Body of pancreas (tissue), 4 donors: Measurements from ENCODE around the gene CCM2. TPM values are rescaled to one million over a fixed set of nuclear protein-coding genes. Genes with fewer than 3 reads are reported as not detected.

Source experiments
- ATAC-seq: fragments of 150-250 bp; one replicate; pipeline ENCODE4 v1.9.1; 2016
- DNase-seq, 4 donors: peaks; one replicate each; pipeline ENCODE4 v3.0.0-alpha.2; 2019
- H3K27ac ChIP-seq, 4 donors: fragments of 200-600 bp; sonication (generic); 1 replicate in 3 of 4; 2 replicates in 1 of 4; pipeline versions ENCODE4 v1.5.1 to v1.6.1; 2016 to 2019; ENCODE audit warnings: mild to moderate bottlenecking in 1 of 4, mixed read lengths in 1 of 4, moderate library complexity in 1 of 4
- H3K27me3 ChIP-seq, 2 donors: fragments of 200-600 bp; sonication (generic); one replicate each; pipeline ENCODE4 v1.6.0; 2016; ENCODE audit warnings: mild to moderate bottlenecking in 1 of 2
- H3K36me3 ChIP-seq, 2 donors: fragments of 200-600 bp; sonication (generic); replicated peaks in 1 of 2; 2 replicates each; pipeline ENCODE4 v1.5.1; 2016; ENCODE audit warnings: low read depth in 2 of 2; ENCODE audit not compliant: insufficient read depth in 1 of 2
- H3K4me1 ChIP-seq: fragments of 200-600 bp; sonication (generic); one replicate; pipeline ENCODE4 v1.6.0; 2016
- H3K4me3 ChIP-seq, 2 donors: fragments of 200-600 bp; sonication (generic); 1 replicate in 1 of 2; 2 replicates in 1 of 2; pipeline ENCODE4 v1.5.1; 2016 to 2019
- H3K9me3 ChIP-seq, 3 donors: fragments of 200-600 bp; sonication (generic); 1 replicate in 2 of 3; 2 replicates in 1 of 3; pipeline ENCODE4 v1.5.1; 2016
- CTCF ChIP-seq, 7 experiments: fragments of 450-650 bp in 4 of 7; fragments of 200-600 bp in 3 of 7; sonication (generic) in 3 of 7; IDR thresholded peaks; one replicate each; pipeline ENCODE4 v1.5.1; 2016 to 2019; ENCODE audit warnings: antibody characterized with exemption in 7 of 7
- POLR2A ChIP-seq, 3 donors: fragments of 450-650 bp; IDR thresholded peaks; one replicate each; pipeline ENCODE4 v1.6.1; 2016; ENCODE audit warnings: antibody characterized with exemption in 3 of 3, mild to moderate bottlenecking in 2 of 3
- WGBS, 2 donors: methylation state at CpG; one replicate each; pipeline ENCODE4 v1.1.5; 2017; 5-methylcytosine and 5-hydroxymethylcytosine counted together
- intact Hi-C: fragments of 100-400 bp; cut with DNase I; formaldehyde crosslinking; loops from one replicate; pipeline ENCODE4 v1.15.1; 2023
- total RNA-seq, 2 donors: library from RNA; depleted of rRNA; stranded (reverse); fragments of >200 nt; gene quantifications; one replicate each; pipeline ENCODE4 v1.1.0, GENCODE V29; 2016

CCM2 gene
- total RNA-seq, 2 donors from 2014 or later = 19.4 to 22.3 TPM

- intact Hi-C loops = no loop called here
- TF ChIP-seq POLR2A (IDR thresholded peaks at IDR 0.05) (no peak), CTCF (IDR thresholded peaks at IDR 0.05) (no peak)
- Histone ChIP-seq H3K36me3 (no peaks in the 10 kb centered on the region), H3K27me3 (no peaks in the 10 kb centered on the region), H3K4me1 (peaks cover 16% of the 10 kb centered on the region), H3K9me3 (no peaks in the 10 kb centered on the region), H3K27ac (no peak overlapping the region), H3K4me3 (no peak overlapping the region)
- DNase-seq = no peak
- no peak for ATAC-seq
- 72 to 80% methylated on average over 5 of the region's 5 CpGs for WGBS, 2 donors
Observed at GRCh38 chr7:44994877-44995554, 5.0 kb upstream of the CCM2 start.

- Histone ChIP-seq H3K27ac (no peak overlapping the region), H3K27me3 (no peaks in the 10 kb centered on the region), H3K4me1 (peaks cover 8% of the 10 kb centered on the region), H3K9me3 (no peaks in the 10 kb centered on the region), H3K36me3 (no peaks in the 10 kb centered on the region), H3K4me3 (no peak overlapping the region)
- WGBS, 2 donors = 89 to 95% methylated on average over 8 of the region's 8 CpGs
- DNase-seq = no peak
- TF ChIP-seq POLR2A (IDR thresholded peaks at IDR 0.05) (no peak), CTCF (IDR thresholded peaks at IDR 0.05) (no peak)
- intact Hi-C loops = no loop called here
- ATAC-seq = no peak
Observed at GRCh38 chr7:44995555-44996493, 4.2 kb upstream of the CCM2 start.

- WGBS, 2 donors = 90 to 91% methylated on average over 4 of the region's 4 CpGs
- intact Hi-C loops = no loop called here
- H3K36me3 ChIP-seq = no peaks in the 10 kb centered on the region
- H3K27ac ChIP-seq = peak overlapping the region in 3 of 4 donors; percentile 38 to 92 (median 89)
- DNase-seq (no peak), ATAC-seq (no peak)
- no peaks in the 10 kb centered on the region for H3K27me3 ChIP-seq
- no peaks in the 10 kb centered on the region for H3K9me3 ChIP-seq
- no peak overlapping the region for H3K4me3 ChIP-seq
- peaks cover 20% of the 10 kb centered on the region for H3K4me1 ChIP-seq
- no peak for TF ChIP-seq CTCF (IDR thresholded peaks at IDR 0.05)
- TF ChIP-seq POLR2A (IDR thresholded peaks at IDR 0.05) = no peak
Observed at GRCh38 chr7:44998153-44998871, 1.7 kb upstream of the CCM2 start.

GRCh38 chr7:44999245-45000092 lies 532 bp upstream of the CCM2 start:
- peaks cover 20% of the 10 kb centered on the region for H3K4me1 ChIP-seq
- peak; percentile 93 for ATAC-seq
- intact Hi-C loops = loop anchor here (10.0 kb wide), 1 partner anchor 105 kb away; no protein-coding TSS in a partner anchor
- H3K4me3 ChIP-seq = peak overlapping the region in 1 of 2 donors; percentile 26
- H3K27me3 ChIP-seq = no peaks in the 10 kb centered on the region
- H3K27ac ChIP-seq = peak overlapping the region; percentile 38 to 92 (median 84)
- DNase-seq = peak; percentile 100
- 0 to 1% methylated on average over 34 to 45 of the region's 66 CpGs for WGBS, 2 donors
- TF ChIP-seq CTCF (IDR thresholded peaks at IDR 0.05) (peak in 4 of 7 experiments; percentile 2 to 33 (median 20)), POLR2A (IDR thresholded peaks at IDR 0.05) (peak in 2 of 3 donors; percentile 61 to 63)
- no peaks in the 10 kb centered on the region for H3K36me3 ChIP-seq
- H3K9me3 ChIP-seq = no peaks in the 10 kb centered on the region
